ENCODE measurements around the gene BRDT.
A peak's percentile ranks its signal among the peaks of the same experiment; 100 is the strongest.

The BRDT gene

DNA sequence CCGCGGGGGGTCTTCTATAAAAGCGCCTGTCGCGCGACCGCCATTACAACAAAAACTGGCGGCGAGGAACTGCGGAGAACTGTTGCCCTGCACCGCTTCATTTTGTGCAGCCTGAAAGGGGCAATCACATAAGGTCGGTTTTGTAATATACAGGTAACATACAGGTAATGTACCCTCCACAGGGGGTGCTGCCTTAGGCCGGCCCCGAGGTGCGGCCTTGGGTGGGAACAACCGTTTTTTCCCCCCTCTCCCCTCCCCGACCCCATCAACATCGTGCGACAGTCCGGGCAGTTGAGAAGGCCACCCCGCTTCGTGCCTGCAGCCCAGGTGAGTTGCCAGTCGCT lies at the start of gene BRDT:
TSS of gene BRDT (plus strand) at position 46 of the 344 bp plus-strand sequence. CDS start 13,354 bp downstream, outside the sequence.
- DNase-seq (ENCODE audit: low spot score), result no peak

DNA sequence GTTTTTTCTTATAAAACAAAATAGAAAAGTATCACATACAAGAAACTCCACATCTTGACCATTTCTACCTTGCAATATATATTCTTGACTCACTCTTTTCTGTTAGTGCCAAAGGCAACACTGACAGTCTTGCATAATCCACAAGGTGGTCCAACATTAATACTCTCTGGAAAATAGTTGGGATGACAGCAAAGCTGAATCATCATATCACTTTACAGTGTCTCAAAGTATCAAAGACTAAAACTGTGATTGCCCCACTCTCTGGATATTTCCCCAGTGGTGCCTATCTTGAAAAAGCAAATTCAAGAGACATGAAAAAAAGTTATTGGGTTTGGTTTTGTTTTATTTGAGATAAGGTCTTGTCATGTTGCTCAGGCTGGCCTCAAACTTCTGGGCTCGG lies 48.6 kb upstream of the BRDT start:
- DNase-seq (ENCODE audit: low spot score), result no peak

DNA sequence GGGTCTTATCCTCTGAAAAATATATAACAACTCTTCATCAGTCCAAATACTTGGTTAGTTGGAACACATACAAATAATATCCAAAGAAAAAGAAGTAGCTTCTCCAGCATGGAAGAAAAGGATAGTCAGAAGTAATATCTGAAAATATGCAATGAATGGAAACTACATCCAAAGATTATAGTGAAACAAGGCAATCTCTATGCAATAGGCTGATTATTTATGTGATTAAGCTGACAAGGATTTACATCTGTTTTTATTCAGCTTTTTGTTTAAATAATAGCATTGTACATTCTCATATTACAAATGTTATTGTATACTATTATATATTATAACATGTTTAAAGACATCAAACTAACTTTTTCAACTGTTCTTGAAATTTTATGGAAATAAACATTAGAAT lies 48.0 kb upstream of the BRDT start:
- no peak for DNase-seq (ENCODE audit: low spot score)

DNA sequence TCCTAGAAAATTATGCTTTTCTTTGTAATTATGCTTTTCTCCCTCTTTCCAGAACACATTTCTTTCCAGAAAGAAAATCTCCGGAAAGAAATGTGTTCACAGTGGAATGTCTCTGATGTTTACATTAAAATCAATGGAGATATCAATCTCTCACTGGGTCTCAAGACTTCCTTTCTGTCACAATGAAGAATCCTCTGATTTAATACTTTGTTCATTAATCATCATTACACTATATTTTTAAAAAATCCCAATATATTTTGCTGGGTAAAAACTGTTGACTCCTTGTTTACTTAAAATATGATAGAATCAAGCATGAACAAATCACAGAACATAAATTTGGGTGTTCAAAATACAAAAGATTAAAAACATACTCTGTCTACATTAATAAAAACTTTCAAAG lies 36.9 kb upstream of the BRDT start:
- no peak for DNase-seq (ENCODE audit: low spot score)

DNA sequence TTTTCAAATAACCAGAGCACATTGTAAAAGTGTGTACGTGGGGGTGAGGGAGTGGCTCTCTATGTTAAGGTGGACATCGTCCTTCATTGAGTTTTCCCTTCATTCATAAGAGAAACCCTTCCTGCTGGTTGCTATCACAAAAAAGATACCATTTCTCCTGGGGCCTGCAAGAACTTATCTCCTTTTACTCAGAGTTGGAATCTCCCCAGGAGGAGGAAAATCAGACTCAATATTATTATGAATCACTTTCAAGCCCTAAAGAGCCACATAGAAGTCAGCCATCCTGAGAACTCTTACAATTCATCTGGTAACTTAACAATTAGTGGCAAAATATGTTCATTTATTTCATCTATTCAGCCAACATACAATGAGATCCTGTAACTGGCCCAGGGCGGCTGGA lies 36.2 kb upstream of the BRDT start:
- DNase-seq (ENCODE audit: low spot score), result no peak

DNA sequence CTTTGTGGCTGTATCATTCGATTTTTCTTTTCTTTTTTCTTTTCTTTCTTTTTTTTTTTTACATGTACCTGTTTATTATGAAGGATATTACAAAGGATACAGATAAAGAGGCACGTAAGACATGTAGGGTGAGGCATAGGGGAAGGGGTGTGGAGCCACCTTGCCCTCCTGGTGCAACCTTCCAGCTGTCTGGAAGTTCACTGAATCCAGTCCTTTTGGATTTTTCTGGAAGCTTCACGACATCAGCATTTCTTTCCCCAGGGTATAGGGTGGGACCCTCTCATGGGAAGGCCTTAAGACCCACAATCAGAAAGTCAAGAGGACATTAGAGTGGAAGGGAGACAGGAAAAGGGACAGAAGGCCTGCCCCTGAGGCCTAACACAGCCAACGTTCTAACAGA lies 33.2 kb upstream of the BRDT start:
- DNase-seq (ENCODE audit: low spot score), result no peak

DNA sequence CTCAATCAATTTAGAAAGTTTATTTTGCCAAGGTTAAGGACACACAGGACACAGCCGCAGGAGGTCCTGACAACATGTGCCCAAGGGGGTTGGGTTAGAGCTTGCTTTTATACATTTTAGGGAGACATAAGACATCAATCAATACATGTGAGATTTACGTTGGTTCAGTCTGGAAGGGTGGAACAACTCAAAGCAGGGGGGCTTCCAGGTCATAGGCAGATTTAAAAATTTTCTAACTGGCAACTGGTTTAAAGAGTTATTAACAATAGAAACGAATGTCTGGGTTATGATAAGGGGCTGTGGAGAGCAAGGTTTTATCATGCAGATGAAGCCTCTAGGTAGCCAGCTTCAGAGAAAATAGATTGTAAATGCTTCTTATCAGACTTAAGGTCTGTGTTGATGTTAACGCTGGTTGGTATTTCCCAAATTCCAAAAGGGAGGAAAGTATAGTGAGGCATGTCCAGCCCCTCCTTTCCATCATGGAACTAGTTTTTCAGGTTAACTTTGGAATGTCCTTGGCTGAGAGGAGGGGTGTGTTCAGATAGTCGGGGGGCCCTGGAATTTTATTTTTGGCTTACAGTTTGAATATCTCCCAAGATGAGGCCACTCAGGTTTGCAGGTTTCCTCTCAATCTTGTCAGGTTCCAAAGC lies 32.3 kb upstream of the BRDT start:
- DNase-seq (ENCODE audit: low spot score), result no peak

DNA sequence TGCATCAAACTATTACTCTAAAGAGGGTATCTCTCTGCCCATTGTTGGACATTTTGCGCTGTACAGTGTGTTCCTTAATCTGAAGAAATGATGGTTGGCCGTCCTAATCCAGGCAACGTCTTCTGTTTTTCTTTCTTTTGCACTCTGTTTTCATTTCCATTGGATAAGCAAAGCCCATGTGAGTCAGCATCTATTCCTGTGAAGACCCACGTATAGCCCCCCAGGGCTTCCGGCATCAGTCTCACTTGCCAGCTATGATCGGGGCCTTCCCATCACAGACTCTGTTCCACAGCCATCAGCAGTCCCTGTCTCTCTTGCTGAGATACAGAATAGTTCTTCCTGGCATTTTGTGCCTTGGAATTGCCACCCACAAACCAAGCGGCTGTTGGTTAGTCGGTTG lies 29.2 kb upstream of the BRDT start:
- DNase-seq (ENCODE audit: low spot score), result no peak

DNA sequence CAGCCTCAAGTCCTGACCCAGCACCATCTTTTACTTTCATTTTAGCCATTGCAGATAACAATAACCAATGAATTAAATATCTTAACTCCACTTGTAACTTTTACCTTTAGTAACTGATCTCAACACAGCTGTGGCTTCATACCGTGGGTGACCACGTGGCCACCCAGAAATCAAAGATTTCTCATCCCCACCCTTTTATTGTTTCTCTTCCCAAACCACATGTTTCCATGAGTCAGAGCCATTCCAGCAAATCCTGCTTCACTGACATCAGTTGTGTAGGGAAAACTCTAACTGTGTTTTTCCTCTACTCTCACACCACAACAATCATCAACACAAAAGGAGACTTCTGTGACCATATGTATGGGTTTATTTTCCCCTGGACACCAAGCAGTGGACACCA lies 25.1 kb upstream of the BRDT start:
- DNase-seq (ENCODE audit: low spot score), result no peak

DNA sequence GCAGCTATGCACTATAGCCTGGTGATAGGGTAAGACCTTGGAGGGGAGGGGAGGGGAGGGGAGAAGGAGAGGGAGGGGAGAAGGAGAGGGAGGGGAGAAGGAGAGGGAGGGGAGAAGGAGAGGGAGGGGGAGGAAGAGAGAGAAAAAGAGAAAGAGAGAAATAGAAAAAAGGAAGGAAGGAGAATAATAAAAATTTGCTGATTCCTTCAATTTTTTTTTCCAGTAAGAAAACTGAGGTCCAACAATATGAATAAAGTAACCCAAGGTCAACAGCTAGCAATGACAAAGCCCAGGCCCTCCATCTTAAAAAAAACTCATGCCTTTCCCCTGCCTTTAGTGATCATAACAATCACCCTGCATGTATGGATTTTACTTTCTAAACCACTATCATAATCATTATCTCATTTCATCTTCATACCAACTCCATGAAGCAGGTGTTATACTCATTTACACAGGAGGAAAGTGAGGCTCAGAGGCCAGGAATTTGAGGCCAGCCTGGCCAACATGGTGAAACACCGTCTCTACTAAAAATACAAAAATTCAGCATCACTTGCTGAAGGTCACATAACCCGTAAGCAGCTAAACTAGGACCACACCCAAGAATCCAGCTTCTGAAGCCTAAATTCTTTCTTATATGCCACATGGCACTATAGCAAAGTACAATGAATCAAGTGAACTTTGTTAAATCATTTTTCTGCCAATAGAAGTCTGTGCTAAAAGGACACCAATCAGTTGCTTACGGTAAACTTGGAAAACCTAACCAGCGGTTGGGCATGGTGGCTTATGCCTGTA lies 23.4 kb upstream of the BRDT start:
- DNase-seq (ENCODE audit: low spot score), result no peak

DNA sequence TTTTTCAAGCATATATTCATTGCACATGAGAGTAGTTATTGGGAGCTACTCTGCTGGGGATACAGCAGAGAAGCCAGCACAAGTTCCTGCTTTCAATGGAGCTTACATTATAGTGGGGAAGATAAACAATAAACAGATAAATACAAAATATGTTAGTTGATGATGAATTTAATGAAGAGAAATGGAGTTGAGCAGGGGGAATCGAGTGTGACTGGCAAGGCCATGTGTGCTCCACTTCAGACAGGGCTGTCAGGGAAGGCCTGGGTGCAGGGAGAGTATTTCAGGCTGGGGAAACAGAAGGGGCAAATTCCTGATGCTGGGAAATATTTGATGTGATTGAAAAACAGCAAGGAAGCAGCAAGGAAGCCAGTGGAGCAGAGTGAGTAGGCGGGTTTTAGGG lies 21.2 kb upstream of the BRDT start:
- DNase-seq (ENCODE audit: low spot score), result no peak

DNA sequence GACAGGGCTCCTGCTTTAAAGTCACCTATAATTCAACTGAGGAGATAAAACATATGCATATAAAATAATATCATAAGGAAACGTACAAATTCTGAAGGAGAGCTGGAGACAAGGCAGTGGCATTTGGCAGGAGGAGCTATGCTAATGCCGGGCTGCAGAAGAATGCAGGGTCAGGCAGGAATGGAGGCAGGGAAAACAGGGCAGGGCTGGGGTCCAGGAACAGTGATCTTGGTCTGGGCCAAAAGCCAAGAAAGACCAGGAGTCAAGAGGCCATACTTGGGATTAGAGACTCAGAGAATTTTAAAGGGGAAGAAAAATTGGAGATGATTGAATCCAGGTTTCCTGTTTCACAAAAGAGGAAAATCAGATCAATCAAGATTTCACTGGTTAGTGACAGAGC lies 20.0 kb upstream of the BRDT start:
- no peak for DNase-seq (ENCODE audit: low spot score)

DNA sequence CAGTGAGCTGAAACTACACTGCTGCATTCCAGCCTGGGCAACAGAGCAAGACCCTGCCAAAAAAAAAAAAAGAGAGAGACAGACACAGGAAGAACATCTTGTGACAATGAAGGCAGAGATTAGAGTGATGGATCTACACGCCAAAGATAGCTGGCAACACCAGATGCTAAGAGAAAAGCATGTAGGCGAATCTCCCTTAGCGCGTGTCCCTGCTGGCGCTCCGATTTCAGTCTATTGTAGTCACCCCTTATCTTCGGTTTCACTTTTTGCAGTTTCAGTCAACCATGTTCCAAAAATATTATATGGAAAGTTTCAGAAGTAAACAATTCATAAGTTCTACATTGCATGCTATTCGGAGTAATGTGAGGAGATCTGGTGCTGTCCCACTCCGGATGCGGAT lies 11.6 kb upstream of the BRDT start:
- DNase-seq (ENCODE audit: low spot score), result no peak

DNA sequence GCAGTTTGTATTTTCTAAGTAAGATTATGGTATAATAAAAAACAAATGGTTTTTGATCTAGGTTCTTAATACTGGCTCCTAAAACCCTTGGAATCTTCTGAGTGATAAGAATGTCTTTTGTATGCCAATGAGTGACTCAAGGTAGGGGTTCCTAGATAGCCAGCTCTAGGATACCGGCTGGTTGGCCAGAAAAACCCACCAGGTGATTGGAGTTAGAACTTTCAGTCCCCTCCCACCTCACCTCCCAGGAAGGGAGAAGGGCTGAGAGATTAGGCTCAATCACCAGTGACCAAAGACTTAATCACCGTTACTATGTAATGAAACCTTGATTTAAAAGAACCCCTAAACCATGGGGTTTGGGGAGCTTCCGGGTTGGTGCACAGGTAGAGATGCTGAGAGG lies 8.7 kb upstream of the BRDT start:
- DNase-seq (ENCODE audit: low spot score), result no peak

DNA sequence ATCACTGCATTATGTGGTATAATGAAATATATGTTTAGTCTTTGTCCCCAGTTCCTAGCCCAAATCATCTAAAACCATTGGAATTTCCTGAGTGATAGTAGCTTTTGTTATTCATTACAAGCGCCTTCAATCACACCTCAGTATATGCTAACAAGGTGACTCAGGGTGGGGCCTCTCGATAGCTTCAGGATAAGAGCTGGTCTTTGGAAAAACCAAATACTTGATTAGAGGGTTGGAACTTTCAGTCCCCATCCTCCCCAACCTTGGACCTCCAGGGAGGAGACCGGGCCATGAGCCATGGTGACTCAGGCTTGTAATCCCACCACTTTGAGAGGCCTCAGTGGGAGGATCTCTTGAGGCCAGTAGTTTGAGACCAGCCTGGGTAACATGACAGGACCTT lies 5.1 kb upstream of the BRDT start:
- DNase-seq (ENCODE audit: low spot score), result no peak

DNA sequence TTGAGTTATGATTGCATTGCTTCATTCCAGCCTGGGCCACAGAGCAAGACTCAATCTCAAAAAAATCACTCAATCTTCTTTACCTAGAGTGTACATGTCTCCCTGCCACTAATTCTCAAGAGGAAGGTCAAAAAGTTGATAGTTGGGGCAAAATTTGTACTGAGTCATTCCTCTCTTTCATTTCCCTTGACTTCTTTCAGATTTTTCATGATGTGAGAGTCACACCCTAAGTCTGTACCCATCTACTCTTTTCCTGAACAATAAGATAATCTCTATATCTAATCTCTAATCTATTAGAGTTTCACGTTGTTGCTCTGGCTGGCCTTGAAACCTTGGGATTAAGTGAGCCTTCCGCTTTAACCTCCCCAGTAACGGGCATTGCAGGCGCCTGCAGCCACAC lies 1.1 kb upstream of the BRDT start:
- peak; percentile 16 for DNase-seq (ENCODE audit: low spot score)

DNA sequence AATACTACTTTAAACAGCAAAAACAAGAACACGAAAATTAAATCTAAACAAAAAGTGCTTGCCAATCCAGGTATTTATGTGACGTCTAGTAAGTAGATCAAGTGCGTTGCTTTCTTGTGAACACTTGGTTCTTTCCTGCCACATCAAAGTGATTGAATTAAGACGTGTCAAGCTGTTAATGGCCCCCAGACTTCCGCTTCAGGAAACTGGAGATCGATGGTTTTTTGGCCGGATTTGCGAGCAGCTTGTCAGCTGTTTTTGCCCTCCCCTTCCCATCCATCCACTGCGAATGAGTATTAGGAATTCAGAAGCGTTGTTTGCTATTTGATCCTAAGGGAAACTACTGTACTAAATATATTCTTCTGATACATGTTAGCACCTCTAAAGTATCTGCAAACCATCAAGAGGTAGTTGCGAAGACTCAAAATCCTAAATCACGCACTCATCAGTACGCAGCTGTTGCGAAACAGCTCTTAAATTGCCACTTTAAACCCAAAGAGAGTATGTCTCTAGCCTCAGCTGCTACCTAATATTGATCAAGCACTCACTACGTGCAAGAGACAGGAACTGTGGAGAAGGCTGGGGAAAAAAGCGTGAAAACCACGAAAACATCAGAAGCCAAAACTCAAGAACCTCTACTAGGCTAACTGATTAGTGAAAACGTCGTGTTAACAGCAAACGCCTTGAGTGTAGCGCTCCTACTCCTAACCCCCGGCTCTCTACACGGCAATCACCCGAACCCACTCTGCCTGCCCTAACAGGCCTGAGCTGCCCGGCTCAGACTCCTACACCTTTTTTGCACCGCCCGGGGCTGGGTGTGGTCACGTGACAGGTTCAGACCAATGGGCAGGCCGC lies 473 bp upstream of the BRDT start:
- DNase-seq (ENCODE audit: low spot score), result peak; percentile 63

DNA sequence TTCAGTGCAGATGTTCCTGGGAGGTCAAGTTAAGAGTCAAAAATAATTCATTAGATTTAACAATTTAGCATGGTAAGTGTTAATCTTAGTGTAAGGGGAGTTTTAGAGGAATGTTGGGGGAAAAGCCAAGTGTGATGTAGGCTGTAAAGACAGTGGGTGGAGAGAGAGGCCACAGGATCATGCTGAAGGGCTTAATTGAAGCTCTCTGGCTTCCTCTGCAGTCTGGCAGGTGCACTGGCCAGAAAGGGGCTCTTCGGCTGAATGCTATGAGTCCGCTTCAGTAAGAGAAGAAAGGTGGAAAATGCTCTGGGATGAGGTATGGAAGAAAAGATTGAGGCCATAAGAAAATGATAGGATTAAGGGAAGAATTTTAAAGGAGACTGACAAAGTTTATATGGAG lies 3.0 kb downstream of the BRDT start:
- no peak for DNase-seq (ENCODE audit: low spot score)

DNA sequence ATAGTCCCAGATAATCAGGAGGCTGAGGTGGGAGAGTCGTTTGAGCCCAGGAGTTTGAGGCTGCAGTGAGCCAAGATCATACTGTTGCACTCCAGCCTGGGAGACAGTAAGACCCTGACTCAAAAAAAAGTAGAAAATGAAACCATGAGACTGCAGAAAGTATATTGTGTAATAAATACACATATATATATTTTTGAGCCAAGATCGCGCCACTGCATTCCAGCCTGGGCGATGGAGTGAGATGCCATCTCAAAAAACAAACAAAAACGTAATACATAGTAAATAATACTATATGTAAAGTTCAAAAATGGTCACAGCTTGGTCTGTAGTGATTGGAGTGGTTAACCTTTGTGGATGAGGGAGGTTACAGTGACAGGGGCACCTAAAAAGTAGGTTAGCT lies 9.7 kb downstream of the BRDT start:
- no peak for DNase-seq (ENCODE audit: low spot score)

DNA sequence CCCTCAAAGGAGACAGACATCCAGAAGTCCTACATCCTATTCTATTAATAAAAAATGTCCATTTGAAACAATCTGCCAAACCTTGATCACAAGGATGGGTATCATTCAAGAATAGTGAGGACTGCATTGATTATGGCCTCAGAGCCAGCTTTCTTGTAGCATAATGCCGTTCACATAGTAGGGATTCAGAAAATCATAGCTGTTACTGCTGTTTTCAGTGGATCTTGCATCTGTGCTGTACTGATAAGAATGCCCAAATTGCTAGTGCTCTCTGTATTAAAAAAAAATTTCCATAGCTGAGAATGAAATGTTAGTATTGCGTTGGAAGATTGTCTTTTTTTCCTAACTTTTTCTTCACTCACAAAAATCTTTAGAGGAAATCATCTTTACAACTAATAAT lies 19.1 kb downstream of the BRDT start:
- DNase-seq (ENCODE audit: low spot score), result no peak

DNA sequence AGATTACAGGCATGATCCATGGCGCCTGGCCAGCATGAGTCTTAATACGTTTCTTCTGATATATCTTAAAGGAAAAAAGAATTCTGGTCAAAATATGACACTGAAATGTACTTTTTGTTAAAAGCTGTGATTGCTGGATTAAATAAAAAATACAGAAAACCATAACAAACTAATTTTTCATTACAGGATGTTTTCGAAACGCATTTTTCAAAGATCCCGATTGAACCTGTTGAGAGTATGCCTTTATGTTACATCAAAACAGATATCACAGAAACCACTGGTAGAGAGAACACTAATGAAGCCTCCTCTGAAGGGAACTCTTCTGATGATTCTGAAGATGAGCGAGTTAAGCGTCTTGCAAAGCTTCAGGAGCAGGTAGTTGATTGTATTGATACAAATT lies 30.2 kb downstream of the BRDT start:
- no peak for DNase-seq (ENCODE audit: low spot score)

DNA sequence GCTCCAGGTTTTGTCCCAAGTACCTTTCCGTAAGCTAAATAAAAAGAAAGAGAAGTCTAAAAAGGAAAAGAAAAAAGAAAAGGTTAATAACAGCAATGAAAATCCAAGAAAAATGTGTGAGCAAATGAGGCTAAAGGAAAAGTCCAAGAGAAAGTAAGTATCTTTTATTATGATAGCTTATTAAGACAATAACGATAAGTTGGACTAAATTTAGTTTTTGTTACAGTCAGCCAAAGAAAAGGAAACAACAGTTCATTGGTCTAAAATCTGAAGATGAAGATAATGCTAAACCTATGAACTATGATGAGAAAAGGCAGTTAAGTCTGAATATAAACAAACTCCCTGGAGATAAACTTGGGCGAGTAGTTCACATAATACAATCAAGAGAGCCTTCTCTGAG lies 31.5 kb downstream of the BRDT start:
- no peak for DNase-seq (ENCODE audit: low spot score)

DNA sequence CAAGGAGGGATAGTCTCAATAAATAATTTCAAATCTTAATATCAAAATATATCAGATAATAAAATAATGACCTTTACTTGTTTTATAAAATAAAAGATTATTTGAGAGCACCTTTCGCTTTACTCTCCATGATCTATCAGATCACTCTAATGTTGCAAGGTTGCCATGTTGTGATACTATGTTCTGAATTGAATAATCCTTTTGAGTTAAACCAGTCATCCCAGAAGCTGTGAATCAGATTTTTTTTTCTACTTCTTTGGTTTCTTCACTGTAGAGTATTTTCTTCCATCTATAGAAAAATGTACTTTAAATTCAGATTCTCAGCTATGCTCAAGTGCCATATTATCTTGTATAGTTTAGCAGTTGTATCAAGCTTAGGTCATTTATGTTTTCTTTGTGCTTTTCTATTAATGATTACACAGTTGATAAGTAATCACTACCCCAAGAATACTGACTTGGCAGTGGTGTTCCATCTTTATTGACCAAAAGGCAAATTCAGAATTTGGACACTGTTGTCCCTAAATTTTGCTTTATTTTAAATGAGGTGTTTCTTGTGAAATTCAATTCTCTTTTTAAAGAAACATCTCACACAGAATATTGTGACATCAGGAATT lies 32.9 kb downstream of the BRDT start:
- DNase-seq (ENCODE audit: low spot score), result no peak
